ENCODE data around the gene MOK.

DNA sequence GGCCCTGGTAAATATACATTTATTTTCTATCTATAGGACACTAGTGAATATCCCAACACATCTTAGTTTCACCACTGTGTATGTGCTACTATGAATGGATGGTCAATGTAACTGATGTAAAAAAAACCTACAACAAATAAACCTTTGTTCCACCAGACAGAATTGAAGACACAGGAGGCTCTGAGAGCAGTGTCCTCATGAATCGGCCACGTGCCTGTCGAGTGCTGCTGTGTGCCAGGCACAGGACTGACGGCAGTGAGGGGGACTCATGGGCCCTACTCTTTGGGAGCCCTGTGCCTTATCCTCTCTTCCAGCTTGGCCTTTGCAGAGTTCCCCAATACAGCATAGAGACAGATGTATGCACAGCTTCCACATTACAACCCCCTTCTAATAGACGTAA, 39.5 kb upstream of the MOK start:
- no peak for TF ChIP-seq POLR2A (IDR thresholded peaks at IDR 0.05; ENCODE audit: low read depth, low read length)
- no peak for TF ChIP-seq PAX5 (IDR thresholded peaks at IDR 0.05; ENCODE audit: insufficient read depth, low read length, severe bottlenecking)

Data from GM12891 (cell line).